ENCODE data around the gene ALDH6A1.

The ALDH6A1 gene

DNA sequence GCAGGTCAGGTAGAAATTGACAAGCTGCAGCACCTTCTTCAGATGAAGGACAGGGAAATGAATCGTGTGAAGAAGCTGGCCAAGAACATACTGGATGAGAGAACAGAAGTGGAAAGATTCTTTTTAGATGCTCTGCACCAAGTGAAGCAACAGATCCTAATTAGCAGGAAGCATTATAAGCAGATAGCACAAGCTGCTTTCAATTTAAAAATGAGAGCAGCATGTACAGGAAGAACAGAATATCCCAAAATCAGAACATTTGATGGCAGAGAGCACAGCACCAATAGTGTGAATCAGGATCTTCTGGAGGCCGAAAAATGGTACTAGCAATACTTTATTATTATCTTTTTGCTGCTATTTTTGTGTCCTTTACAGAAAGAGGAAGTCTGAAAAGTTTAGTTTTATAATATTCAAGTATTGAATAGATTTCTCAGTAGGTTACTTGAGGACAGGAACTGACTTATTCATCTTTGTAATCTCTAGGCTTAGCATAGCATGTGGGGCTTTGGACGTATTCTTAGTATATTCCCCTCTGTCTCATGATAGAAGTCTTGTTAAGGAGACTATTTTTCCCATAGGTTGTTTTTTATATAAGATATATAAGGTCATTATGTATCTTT lies 34.3 kb downstream of the ALDH6A1 start:
- DNase-seq (ENCODE audit: low read depth) = no peak

DNA sequence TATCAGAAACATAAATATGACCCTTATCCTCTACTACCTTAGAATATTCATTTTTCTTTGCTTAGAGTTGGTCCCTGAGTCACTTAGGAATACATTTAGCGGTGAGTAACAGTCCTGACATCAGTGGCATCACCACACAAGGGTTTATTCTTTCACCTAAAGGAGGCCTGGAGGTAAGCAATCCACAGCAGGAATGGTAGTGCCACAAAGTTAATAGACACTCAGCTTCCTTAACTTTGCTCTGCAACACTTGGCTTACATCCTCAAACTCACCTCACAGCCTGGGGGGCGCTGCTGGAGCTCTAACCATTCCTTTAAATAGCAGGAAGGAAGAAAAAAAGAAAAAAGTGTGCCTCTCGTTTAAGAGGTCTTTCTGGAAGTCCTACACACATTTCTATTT lies 36.0 kb downstream of the ALDH6A1 start:
- no peak for DNase-seq (ENCODE audit: low read depth)

DNA sequence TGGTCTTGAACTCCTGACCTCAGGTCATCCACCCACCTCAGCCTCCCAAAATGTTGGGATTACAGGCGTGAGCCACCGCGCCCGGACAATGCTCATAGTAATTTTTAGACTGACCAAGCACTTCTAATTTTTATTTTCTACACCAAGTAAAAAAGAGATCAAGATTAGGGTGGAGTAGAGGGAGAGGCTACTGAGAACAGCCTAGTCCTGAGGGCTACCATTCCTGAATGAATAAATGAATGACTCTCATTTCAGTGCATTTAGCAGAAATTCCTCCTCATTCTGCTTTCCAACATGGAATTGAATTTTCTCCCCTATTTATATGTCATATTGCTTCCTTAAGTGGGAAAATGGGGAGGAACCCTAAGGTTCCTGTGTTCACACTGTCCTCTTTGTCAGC lies 38.7 kb downstream of the ALDH6A1 start:
- DNase-seq (ENCODE audit: low read depth) = no peak

DNA sequence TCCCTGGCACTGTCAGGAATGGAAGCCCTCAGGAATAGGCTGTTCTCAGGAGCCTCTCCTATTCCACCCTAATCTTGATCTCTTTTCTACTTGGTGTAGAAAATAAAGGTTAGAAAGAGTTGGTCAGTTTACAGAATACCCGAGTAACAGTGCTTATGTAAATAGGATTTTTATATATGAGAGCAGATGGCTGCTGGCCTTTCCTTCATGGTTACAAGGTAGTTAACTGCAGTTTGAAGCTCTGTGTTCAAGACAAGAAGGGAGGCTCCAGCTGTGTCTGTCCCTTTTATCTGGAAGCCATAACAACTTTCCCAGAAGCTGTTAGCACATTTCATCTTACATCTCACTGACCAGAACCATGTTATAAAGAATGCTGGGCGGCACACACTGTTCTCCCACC lies 42.0 kb downstream of the ALDH6A1 start:
- DNase-seq (ENCODE audit: low read depth) = no peak

DNA sequence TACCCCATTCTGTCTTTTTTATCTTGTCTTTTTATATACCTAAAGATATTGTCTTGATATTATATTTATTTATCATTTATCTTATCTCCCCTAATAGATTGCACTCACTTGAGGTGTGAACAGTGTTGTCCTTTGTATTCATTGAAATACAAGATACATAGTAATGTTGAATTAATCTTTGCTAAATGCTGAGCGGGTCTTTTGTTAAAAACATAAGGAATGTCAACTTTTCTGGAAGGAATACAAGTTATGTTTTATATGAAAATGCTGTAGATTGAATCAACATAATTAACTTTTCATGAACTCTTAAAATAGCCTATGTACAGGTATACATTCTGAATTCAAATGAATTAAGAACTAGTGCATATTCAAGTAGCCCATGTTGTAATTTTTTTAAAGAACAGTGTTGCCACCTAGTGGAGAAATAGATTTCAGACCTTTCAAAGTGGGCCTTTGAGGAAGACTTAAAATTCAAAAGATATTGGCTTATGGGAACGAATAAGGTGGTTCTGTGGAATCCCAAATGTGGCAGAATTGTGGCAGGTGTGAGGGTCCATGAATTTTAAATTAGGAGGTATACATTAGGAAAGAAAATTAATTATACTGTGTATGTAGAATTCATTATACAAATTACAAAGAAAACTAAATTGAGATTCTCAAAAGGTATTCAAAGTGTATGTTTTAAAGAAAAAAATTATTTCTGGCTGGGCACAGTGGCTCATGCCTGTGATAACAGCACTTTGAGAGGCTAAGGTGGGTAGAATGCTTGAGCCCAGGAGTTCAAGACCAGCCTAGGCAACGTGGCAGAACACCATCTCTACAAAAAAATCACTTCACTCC lies 46.0 kb downstream of the ALDH6A1 start:
- no peak for DNase-seq (ENCODE audit: low read depth)

DNA sequence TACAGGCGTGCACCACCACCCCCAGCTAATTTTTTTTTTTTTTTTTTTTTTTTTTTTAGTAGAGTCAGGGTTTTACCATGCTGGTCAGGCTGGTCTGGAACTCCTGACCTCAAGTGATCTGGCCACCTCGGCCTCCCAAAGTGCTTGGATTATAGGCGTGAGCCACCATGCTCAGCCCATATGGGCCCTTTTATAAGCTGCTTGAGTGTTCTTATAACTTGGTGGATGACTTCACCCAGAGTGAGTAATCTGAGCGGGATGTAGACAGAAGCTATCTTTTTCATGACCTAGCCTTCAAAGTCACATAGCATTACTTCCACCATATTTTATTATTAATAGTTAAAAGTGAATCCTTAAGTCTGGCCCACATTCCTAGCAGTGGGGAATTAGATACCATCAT lies 48.7 kb downstream of the ALDH6A1 start:
- no peak for DNase-seq (ENCODE audit: low read depth)

DNA sequence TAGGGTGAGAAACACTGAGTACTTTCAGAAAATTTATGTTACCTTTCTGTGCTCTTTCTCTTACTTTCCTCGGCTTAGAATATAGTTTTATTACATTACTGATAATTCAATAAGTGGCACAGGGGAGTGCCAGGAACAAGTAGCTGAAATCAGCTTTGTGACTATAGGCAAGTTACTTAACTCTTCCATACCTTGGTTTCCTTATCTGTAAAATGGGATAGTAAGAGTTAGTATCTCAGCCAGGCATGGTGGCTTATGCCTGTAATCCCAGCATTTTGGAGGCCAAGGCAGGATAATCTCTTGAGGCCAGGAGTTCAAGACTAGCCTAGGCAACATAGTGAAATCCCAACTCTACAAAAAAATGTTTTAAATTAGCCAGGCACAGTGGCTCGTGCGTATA lies 49.7 kb downstream of the ALDH6A1 start:
- DNase-seq (ENCODE audit: low read depth) = no peak

DNA sequence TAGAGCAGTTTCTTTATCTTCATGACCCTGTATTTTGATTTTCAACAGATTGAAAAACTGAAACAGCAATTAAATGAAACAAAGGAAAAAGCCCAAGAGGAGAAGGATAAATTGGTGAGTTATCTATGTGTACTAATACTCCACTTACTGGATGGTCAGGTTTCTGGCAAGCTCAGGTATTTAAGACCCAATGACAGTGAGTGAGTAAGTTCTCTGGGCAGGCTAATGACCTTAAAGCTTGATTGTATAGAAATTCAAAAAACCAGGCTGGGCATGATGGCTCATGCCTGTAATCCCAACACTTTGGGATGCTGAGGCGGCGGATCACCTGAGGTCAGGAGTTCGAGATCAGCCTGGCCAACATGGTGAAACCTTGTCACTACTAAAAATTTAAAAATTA lies 55.1 kb downstream of the ALDH6A1 start:
- DNase-seq (ENCODE audit: low read depth) = no peak

DNA sequence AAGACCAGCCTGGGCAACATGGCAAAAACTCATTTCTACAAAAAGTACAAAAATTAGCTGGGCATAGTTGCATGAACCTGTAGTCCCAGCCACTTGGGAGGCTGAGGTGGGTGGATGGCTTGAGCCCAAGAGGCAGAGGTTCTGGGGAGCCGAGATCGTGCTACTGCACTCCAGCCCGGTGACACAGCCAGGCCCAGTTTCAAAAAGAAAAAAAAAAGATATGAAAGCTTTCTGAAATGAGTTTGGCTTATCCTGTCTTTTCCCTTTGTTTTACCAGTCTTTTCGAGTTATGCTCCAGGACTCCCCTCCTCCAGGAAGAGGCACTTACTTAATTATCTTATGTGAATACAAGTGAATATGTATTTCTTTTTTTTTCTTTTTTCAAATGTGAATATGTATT lies 61.9 kb downstream of the ALDH6A1 start:
- DNase-seq (ENCODE audit: low read depth) = no peak

DNA sequence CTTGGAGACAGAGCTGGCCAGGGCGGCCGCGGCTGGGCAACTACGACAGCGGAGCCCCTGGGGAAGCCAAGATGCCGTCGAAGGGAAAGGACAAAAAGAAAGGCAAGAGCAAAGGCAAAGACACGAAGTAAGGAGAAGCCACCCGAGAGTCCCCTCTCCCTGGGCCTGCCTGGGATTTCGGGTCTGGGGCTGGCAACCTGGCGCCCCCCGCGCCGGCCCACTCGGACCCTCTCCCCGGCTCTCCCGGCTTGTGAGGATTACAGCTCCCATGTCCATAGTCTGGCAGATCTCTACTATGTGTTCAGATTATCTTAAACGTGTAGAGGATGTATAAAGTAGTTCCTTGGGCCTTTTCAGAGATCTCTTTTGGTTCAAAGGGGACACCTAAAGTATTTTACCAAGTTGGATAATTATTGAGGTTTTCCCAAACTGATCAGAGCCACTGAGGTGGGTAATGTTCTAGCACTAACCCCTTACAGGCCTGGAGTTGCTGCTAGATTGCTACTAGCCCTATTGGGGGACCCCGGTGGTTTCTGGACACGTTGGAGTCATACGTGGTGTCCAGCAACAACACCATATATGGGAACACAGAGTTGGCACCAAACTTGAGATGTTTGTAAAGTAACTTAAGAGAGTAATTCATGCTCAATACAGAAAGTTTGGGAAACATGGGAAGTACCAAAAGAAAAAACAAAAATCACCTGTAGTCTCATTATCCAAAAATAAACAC lies 64.7 kb downstream of the ALDH6A1 start:
- DNase-seq (ENCODE audit: low read depth) = no peak

DNA sequence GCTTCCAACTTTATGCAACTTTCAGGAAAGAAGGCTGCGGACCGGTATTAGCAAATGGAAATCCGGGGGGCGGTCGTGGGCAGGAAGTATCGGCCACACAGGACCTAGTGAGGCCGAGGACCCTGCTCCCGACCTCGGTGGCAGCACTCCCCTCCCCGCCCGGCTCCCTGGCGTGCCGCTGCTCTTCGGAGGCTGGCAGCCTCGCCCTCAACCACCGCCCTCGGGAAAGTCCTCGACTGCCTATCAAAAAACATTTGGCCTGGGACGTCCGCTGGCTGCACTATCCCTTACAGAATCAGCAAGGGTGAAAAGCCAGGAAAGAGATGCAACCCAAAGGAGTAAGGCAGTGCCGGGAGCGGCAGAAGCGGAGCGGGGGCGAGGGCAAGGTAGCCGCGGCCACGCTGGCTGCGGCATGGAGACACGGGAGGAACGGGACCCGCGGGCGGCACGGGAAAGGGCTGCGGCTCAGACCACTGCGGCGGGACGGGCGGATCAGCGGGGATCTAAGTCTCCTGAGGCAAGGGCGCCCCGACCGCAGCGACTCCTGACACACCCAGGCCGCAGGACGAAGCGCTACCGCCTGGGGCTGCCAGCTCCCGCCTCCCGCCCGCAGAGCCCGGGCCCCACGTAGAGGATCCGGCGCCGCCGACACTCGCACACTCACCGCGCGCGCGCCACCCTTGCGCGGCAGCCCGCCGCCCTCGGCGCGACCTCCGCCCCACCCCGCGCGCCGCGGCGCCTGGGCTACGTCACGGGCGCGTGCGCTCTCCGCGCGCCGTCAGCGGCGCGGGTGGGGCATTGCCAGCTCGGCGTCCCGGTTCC lies 65.5 kb downstream of the ALDH6A1 start, which contains the start of the genes BBOF1 and ENTPD5:
Gene BBOF1 (plus strand): TSS at position 764 of the 822 bp plus-strand sequence. CDS start 130 bp downstream, outside the sequence.
Gene ENTPD5 (minus strand): TSS at position 703 of the 822 bp plus-strand sequence. CDS start 31,186 bp downstream, outside the sequence.
- peak; percentile 88 for DNase-seq (ENCODE audit: low read depth)

DNA sequence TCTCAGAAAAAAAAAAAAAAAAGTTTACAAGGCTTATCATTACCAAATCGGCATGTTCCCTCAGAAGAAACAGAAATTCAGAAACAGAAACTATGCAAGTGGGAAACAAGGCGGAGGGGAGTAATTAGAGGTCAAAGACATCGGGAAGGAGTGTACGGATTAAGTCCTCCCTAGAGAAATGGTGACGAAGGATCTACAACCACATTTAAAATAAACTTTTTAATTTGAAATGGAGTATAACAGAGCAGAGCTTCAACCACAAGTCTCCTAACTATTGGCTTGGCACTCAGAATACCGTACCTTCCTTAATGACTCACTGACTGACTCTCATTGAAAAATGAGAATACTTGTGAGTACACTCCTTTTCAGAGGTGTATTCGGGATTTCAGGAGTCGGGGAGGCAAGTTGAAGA lies 66.1 kb downstream of the ALDH6A1 start:
- DNase-seq (ENCODE audit: low read depth) = no peak

DNA sequence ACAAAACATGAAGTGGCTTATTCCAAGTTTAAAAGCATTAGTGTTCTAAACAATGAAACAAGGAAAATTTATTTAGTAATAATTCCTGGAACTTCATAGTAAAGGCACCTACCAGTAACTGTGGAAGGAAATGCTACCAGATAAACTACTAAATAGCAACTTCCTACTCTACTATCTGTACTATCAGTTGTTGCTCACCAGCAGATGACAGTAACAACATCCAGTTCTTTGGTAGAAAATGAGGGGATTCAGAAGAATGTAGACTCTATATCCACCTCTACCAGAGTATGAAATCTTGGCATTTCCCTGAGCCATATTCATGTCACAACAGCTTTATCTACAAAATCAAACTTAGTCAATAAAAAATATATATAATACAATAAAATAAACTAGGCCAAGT lies 68.3 kb downstream of the ALDH6A1 start:
- no peak for DNase-seq (ENCODE audit: low read depth)

DNA sequence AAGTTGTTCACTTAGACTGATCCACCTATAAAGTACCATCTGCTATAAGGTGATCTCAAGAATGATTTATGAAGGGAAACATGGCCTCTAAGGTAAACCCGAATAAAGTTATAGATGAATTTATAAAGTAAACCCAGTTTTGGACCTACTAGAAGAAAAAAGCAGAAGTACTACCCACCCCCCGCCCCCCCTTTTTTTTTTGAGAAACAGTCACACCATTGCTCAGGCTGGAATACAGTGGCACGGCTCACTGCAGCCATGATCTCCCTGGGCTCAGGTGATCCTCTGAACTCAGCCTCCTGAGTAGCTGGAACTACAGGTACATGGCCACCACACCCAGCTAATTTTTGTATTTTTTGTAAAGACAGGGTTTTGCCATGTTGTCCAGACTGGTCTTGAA lies 69.1 kb downstream of the ALDH6A1 start:
- no peak for DNase-seq (ENCODE audit: low read depth)

DNA sequence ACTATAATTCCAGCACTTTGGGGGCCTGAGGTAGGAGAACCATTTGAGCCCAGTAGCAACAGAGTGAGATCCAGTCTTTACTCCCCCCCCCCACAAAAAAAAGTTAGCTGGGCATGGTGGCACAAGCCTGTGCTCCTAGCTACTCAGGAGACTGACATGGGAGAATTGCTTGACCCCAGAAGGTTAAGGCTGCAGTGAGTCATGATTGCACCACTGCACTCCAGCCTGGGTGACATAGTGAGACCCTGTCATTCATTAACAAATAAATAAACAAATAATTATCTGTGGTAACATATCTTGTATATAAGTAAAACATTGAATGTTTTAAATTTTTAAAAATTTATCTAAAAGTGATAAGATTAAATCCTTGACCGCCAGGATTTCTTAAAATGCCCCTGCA lies 70.0 kb downstream of the ALDH6A1 start:
- no peak for DNase-seq (ENCODE audit: low read depth)

DNA sequence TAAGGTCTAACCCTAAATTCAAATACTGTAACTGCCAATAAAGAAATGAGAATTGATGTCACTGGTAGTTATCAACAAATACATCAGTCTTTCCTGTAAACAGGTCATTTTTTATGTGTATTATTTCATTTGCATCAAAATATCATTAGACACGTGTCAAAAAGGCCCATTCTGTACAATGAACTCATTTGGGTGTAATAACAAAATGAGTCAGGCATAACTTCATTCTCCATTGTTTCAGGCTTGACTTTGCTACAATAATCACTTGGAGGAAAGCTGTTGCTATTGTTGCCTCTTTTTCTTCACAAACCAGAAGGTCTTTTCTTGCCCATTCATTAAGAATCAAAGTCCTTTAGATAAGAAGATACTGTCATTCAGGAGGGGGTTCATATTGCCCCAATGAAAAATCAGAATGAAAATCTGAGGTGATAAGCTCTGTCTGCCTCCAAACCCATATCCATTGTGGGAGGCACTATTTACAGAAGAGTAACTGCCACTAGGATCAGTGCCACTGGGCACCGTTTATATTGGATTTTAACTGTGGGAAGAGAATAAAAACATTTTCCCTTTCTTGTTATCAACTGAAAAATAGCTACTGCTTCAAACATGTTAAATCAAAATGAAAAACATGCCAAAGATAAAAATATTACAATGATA lies 75.3 kb downstream of the ALDH6A1 start:
- DNase-seq (ENCODE audit: low read depth) = no peak
